GM15510 (cell line): ENCODE results near the gene PLSCR2.

Experiments
- POLR2A ChIP-seq: IDR thresholded peaks from 3 replicates; pipeline ENCODE4 v1.6.1; 2011; ENCODE audit warnings: borderline replicate concordance; ENCODE audit not compliant: insufficient read length; ENCODE audit errors: extremely low read depth

PLSCR2 gene

DNA sequence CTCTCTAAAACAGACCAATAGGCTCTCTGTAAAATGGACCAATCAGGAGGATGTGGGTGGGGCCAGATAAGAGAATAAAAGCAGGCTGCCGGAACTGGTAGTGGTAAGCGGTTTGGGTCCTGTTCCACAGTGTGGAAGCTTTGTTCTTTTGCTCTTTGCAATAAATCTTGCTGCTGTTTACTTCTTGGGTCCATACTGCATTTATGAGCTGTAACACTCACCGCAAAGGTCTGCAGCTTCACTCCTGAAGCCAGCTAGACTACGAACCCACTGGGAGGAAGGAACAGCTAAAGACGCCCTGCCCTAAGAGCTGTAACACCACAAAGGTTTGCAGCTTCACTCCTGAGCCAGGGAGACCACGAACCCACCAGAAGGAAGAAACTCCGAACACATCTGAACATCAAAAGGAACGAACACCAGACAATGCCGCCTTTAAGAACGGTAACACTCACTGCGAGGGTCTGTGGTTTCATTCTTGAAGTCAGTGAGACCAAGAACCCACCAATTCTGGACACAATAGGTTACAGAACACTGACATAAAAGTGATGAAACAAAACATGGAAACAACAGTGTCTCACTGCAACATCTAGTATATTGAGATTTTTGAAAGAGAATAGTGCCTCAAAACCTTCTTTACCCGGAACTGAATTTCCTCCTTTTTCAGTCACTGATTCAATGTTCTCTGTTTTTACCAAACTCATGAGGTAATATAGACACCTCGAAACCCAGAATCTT is 28.8 kb upstream of the PLSCR2 start:
- no peak for TF ChIP-seq POLR2A

DNA sequence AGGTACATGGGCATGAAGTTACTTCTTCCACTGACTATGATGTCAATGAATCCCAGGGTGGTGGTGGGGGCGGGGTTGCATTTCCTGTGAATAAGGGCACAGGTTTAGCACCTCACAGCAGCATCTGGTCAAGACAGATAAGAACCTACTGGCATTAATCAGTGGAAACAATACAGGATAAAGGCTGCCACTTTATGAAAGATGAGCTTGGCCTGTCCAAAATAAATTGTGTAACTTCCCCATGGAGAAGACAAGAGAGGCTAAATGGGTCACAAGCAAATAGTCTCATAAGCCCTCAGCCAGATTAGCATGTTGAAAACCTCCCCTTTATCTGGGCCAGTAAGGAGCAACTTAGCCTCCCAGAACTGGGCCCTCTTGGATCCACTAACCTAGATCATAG is 27.4 kb upstream of the PLSCR2 start:
- TF ChIP-seq POLR2A: no peak

DNA sequence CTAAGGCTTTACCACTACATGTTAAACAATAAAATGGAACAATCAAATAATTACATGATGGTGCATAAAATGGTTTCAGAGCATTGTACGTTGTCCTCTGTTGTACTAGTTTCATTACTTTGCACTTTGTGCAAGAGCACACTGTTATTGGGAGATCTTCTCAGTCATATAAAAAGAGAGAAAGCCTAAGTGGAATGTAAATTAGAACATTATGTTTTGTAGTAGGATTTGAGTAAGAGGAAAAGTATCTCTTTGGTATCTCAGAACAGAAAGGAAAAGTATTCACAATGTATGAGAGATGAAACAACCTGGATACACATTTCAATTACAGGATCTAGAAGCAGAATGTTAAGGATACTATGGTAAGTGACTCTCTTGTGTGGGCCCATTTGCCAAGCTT is 26.9 kb upstream of the PLSCR2 start:
- no peak for TF ChIP-seq POLR2A

DNA sequence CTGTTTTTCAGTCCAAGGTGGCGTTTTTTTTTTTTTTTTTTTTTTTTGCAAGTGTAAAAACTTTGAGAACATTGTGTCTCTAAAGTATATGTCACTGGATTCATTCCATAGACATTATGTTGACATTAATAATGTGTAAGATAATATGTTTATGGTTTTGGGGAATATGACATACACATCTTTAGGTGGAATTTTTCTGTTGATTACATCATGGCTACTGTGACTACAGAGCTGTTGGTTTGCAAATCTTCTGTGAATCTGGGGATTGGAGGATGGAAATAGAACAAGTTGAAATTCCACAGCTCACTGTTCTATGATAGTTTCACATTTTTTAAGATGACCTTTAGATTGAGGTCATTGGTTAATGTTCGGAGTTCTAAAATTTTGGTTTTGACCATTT is 24.4 kb upstream of the PLSCR2 start:
- TF ChIP-seq POLR2A: no peak

DNA sequence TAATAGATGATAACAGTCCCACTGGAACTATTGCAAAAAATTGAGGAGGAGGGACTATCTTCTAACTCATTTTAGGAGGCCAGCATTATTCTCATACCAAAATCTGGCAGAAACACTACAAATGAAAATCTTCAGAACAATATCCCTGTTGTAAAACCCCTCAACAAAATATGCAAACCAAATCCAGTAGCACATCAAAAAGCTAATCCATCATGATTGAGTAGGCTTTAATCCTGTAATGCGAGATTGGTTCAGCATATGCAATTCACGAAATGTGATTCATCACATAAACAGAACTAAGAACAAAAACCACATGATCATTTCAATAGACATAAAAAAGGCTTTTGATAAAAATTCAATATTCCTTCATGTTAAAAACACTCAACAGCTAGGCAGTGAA is 23.9 kb upstream of the PLSCR2 start:
- TF ChIP-seq POLR2A: no peak

DNA sequence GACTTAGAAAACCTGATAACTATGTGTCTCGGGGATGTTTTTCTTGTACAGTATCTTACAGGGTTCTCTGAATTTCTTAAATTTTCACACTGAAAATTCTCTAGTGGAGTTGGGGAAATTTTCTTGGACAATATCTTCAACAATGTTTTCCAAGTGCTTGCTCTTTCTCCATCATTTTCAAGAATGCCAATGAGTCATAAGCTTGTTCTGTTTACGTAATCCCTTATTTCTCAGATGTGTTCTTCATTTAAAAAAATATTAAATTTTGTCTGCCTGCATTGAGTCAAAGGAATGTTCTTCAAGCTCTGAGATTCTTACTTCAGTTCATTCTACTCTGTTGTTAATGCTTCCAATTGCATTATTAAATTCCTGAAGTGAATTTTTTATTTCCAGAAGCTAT is 21.9 kb upstream of the PLSCR2 start:
- no peak for TF ChIP-seq POLR2A

DNA sequence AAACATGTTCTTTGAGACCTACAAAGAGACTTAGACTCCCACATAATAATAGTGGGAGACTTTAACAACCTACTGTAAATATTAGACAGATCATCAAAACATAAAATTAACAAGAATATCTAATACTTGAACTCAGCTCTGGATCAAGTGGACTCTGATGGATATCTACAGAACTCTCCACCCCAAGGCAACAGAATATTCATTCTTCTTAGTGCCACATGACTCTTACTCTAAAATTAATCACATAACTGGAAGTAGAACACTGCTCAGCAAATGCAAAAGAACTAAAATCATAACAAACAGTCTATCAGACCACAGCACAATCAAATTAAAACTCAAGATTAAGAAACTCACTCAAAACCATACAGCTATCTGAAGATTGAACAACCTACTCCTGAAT is 15.9 kb upstream of the PLSCR2 start:
- TF ChIP-seq POLR2A: no peak

DNA sequence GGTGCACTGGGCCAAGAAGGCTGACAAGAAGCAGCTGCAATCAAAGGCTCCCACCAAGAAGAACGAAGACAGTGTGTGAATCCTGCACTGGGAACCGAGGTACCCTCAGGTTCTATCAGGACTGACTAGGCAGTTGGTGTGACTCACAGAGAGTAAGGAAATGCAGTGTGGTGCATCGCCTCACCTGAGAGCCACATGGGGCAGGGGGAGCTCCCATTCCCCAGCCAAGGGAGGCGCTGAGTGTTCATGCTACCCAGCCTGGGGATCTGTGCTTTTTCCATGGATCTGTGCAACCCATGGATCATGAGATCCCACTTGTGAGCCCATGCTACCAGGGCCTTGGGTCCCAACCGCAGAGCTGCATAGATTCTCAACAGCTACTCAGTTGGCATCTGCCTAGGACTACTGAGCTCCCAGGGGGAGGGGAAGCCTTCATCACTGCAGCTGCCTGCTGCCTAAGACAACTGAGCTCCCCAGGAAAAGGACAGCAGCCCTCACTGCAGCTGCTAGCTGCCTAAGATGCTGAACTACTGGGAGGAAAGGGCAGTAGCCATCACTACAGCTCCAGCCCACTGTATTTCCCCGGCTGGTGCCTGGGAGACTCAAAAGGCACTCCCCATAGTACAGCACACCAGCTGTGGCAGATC is 6.9 kb upstream of the PLSCR2 start:
- TF ChIP-seq POLR2A: no peak

DNA sequence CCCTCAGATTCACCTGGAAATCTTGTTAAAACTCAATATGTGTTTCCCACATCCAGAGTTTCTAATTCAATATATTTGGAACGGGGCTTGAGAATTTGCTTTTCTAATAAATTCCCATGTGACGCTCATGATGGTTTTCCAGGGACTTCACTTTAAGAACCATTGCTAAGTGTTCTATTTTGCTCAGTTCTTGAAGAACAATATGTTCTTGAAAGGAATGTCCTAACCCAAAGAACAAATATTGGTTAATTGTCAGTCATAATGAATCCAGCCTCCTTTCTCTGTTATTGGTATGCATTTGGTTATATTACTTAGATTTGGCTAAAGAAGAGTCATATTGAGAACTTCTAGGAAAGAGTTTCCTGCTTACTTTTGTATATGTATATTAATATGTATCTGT is 4.4 kb upstream of the PLSCR2 start:
- no peak for TF ChIP-seq POLR2A

DNA sequence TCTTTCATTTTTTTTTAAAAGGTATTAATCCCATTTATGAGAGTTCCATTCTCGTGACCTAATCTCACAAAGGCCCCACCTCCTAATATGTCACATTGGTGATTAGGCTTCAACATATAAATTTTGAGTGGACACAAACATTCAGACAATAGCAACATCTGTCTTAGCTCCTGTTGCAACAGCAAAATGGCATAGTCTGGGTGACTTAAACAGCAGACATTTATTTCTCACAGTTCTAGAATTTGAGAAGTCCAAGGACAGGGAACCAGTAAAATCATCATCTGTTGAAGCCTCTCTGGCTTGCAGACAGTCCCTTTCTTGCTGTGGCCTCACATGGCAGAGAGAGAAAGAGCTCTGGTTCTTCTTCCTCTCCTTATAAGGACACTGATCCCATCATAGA is 3.2 kb upstream of the PLSCR2 start:
- no peak for TF ChIP-seq POLR2A

DNA sequence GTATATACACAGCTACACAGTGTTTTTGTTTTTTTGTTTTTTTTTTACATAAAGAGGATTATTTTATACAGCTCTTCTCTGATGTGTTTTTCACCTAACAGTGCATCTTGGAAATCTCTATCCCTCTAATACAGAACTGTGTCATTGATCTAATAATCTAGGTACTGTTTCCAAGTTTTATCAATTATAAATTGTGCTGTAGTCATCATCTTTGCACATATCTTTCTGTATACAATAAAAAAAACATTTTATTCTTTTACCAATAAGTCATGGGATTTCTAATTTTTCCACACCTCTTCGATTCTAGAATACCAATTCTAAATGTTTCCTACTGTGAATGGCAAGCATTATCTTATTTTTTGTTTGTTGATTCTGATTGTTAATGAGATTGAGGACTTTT is 1.7 kb upstream of the PLSCR2 start:
- TF ChIP-seq POLR2A: no peak

DNA sequence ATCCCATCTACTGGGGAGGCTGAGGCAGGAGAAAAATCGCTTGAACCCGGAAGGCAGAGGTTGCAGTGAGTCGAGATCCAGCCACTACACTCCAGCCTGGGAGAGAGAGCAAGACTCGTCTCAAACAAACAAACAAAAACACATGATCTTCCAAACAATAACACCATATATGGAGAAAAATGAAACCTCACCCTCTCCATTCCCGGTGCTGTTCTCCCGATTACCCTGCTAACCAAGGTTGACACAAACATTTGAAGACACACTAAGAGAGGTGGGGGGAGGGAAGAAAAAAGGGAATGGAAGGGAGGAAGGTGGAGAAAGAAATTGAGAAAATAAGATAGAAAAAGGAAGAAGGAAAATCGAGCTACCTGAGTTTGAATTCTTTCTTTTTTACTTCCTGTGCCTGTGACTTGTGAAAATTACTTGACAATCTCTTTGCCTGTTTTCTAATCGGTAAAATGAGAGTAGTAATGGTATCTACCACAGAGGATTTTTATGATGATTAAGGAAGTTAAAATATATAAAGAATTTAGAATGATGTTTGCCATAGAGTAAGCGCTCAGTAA is 1.1 kb upstream of the PLSCR2 start:
- no peak for TF ChIP-seq POLR2A

DNA sequence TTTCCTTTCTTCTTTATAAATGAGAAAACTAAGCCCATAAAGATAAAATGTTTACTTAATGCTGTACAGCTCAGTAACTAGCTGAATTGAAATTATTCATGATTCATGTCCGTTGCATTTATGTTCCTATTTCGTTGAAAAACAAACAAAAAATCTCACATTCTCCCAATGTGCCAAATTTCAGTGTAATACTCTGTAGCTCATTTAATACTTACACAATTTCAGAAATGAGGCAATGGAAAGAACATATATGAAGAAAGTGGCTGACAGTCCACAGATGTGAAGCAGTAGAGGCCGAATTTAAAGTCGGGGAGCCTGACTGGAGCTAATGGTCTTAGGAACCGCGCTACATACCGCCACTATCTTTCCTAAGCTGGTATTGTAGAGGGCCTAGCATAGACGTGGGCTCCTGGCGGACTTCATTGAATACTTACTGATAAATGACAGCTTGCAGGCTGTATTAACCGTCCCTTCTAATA is 651 bp downstream of the PLSCR2 start:
- TF ChIP-seq POLR2A: no peak

DNA sequence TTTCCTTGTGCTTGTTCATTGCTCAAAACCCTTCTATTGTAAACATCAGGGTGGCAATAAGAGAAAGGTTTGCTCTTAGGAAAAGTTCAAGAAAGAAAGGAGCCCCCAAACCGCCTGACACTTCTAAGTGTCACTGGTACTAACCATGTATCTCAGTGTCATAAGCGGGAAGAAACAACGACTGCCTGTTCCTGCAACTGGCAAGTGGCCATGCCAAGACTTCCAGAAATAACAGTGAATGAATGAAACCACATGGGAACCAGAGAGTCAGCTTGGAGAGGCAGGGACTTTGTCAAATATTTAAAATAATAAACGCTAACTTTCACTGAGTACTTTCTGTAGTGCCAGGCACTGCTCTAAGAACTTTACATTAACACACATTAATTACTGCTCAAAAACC is 1.1 kb downstream of the PLSCR2 start:
- no peak for TF ChIP-seq POLR2A

DNA sequence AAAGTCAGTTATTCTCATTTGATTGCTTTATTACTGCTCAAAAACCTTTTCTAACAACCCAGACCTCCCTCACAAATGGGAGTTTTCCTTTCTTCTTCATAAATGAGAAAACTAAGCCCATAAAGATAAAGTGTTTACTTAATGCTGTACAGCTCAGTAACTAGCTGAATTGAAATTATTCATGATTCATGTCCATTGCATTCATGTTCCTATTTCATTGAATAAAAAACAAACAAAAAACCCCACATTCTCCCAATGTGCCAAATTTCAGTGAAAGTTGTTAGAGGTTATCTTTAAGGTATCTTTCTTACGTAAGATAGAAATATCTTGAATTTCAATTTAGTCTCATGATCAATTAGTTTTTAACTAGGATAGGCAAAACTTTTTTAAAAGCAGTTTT is 2.8 kb downstream of the PLSCR2 start:
- TF ChIP-seq POLR2A: no peak
